GM18517 (cell line): Measurements from ENCODE around the gene NPR1.
"Not testable (repeated sequence)": the region's sequence is repeated elsewhere in the genome, so short reads cannot be mapped to it uniquely, and the experiment has no call there.

ENCODE experiments used
- ATAC-seq: cut with Tn5 transposase; IDR thresholded peaks from one replicate; pipeline ENCODE4 v1.9.1; 2021; ENCODE audit warnings: mild to moderate bottlenecking, moderate library complexity; ENCODE audit not compliant: unreplicated experiment

Gene NPR1

GRCh38 chr1:153678519-153679336 is at the start of gene NPR1:
Gene NPR1 (plus strand): TSS chr1:153678688. CDS start chr1:153679109, 421 bp downstream.
- no peak for ATAC-seq

GRCh38 chr1:153629343-153629665 is 49.2 kb upstream of the NPR1 start:
- no peak for ATAC-seq

DNA sequence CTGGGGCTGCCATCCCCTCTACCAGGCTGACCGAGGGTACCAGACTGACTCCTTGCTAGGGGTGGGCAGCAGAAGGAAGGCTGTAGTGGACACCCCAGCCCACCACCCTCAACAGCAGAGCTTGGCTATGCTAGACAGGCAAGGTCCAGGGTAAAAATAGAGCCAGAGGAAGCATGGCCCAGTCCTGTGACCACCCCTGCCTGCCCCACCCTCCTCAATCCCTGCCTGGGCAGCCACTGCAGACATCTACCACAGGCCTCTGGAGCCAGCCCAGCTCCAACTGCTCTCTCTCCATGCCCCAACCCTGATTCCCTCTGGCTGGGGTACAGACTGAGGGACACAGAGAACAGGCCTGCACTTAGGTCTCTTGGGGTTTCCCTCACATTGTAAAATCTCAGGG is 48.5 kb upstream of the NPR1 start:
- ATAC-seq = no peak

GRCh38 chr1:153630384-153630783 is 48.1 kb upstream of the NPR1 start:
- ATAC-seq = no peak

GRCh38 chr1:153631047-153632022 is 47.2 kb upstream of the NPR1 start:
- ATAC-seq = no peak

DNA sequence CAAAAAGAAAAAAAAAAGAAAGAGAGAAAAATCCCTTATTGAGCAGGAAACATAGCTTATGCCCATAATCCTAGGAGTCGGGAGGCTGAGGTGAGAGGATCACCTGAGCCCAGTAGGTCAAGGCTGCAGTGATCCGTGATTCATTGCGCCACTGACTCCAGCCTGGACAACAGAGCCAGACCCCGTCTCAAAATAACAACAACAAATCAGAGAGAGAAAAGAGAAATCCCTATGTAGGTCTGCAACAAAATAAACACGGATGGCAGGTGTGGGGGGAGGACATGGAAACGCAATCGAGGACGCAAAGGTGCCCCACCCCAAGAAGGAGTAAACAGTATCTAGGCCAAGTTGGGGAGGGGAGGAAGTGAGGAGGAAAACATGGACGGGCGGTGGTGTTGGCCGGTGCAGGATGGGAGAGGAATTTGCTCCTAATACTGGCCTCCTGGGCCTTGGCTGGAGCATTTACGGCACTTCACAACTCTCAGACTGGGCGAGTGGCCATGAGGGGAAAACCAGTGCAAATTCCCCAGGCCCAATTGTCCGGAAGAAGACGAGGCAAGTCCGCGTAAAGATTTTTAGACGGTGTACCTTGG is 45.2 kb upstream of the NPR1 start:
- no peak for ATAC-seq

GRCh38 chr1:153633754-153634665 is 44.5 kb upstream of the NPR1 start, which contains the start of gene CHTOP:
Gene CHTOP (plus strand): TSS chr1:153634066. CDS start chr1:153636589, 2,523 bp downstream.
- peak; percentile 90 for ATAC-seq

GRCh38 chr1:153635872-153636271 is 42.6 kb upstream of the NPR1 start:
- no peak for ATAC-seq

DNA sequence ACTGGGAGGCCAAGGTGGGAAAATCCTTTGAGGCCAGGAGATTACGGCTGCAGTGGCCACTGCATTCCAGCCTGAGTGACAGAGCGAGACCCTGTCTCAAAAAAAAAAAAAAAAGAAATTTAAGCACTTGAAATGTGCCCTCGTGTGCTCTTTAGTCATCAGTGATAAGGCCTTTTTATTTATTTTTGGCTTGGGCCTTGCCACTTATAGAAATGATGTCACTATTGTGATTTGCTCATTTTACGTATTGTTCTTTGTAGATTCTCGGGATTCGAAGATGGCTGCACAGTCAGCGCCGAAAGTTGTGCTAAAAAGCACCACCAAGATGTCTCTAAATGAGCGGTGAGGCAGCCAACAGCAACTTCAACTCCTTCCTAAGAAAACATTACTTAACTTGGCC is 42.2 kb upstream of the NPR1 start:
- ATAC-seq = no peak

- no peak for ATAC-seq
These were observed 40.2 kb upstream of the NPR1 start for GRCh38 chr1:153638261-153638660.

DNA sequence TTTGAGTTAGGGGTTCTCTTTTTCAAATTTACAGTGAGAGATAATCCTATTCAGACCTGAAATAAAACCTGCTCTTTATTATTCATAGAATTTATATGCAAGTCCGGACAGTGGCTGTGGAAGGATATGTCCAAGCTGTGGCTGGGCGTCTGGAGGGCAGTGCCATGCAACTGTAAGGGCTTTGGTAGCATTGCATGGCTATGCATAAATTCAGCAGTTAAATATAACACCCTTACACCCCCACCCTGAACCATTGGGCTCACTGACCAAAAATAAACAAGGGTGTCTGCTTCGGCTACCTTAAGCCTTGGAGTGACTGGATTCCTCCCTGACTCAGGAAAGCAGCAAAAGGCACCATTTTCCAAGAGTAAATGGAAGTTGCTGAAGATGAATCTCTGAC is 39.2 kb upstream of the NPR1 start:
- no peak for ATAC-seq

DNA sequence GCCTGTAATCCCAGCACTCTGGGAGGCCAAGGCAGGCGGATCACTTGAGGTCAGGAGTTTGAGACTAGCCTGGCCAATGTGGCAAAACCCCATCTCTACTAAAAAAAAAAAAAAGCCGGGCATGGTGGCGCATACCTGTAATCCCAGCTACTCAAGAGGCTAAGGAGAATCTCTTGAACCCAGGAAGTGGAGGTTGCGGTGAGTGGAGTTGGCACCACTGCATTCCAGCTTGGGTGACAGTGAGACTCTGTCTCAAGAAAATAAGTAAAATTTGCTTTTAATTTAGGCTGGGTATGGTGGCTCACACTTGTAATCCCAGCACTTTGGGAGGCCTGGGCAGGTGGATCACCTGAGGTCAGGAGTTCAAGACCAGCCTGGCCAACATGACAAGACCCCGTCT is 38.3 kb upstream of the NPR1 start:
- ATAC-seq = not testable (repeated sequence)

DNA sequence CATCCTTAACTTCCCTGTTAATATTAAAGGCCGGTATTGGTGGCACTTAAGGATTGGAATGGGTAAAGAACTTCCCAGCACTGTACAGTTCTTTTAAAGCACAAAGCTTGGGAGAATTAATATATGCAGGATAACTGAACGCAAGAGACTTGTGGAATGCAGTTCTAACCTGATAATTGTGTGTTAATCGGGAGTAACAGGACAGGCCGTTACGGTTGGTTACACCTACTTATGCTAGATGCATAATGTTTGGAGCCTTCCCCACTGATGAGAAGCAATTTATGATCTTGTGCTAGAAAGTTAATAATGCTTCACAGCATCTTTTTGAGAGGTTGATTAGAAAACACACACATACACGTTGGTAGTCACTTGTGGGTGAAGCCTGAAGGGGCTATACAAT is 37.6 kb upstream of the NPR1 start:
- ATAC-seq = no peak

DNA sequence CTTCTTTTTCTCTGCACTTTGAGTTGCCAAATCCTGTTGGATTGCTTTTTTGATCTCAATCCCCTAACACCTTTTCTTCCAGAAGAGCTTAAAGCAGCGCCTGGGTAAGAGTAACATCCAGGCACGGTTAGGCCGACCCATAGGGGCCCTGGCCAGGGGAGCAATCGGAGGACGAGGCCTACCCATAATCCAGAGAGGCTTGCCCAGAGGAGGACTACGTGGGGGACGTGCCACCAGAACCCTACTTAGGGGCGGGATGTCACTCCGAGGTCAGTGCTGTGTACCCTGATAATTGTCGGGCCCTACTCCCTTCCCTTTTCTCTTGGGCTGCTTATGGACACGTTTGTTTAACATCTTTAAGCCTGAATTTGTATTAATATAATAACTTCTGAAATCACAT is 36.3 kb upstream of the NPR1 start:
- ATAC-seq = no peak

GRCh38 chr1:153643100-153643499 is 35.4 kb upstream of the NPR1 start:
- ATAC-seq = no peak

- ATAC-seq = no peak
These were observed 34.7 kb upstream of the NPR1 start for GRCh38 chr1:153643816-153644215.

DNA sequence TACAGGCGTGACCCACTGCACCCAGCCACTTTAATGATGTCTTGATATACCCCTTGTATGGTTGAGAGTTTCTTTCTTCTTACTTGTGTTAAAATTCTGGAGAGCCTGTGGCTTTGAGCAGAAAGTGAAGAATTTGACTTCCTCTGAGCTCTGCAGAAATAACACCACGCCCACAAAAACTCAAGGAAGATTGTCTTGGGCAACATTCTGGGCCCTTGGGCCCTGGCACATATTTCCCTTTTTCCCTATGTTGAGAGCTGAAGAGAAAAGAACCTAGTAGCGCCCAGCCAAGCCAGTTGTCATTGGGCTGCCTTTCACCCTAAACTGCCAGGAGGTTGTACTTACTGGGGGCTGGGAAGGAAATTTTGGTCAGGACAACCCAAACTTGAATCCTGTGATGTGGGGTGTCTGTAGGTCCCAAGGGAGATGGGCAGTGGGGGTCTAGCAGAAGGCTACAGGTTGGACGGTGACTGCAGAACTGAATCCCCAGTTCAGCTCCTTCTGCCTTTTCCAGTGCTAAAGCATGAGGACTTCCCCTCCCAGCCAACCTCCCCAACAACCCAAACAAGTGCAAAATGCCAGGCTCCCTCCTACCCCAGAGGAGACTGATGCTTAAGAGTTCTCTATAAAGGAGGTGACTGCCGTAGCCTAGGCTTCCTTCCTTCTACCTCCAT is 31.7 kb upstream of the NPR1 start:
- ATAC-seq = no peak

DNA sequence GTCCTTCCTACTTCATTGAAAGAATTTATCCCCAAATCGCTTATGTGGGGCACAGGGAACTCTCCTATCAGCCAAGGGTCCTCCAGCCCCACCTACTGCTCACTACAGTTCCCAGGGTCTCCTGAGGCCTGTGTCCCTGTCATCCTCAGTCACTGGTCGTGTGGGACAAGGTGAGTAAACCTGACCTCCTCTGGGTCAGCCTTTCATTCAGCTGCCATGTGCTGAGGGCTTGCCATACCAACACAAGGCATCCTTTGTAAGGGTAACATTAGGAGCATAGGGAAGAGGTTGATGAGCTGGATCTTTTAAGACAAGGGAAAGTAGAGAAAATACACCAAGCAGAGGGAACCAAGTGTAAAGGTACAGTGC is 31.2 kb upstream of the NPR1 start:
- ATAC-seq = no peak

DNA sequence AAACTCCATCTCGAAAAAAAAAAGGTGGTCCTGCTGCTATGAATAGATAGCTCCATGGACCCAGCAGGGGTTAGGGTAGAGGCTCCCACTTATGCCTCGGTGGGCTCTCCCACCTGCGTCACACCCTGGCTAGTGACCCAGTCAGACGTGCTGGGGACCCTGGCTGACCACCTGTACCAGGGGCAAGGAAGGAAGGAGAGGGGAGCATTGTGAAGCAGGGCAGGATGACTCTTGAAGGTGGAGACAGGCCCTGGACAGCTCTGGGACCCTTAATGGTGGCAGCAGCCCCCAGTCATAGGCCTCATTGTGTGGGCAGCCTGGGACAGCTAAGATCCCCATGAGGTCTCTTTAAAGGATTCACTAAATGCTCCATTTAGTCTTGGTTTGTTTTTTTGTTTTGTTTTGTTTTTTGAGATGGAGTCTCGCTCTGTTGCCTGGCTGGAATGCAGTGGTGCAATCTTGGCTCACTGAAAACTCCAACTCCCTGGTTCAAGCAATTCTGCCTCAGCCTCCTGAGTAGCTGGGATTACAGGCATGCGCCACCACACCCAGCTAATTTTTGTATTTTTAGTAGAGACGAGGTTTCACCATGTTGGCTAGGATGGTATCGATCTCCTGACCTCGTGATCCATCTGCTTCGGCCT is 30.4 kb upstream of the NPR1 start:
- ATAC-seq = no peak
